22Rv1 (cell line): ENCODE results near the gene NCKAP1.

Source experiments
- H3K27ac ChIP-seq: fragments of 450-650 bp; 2 replicates; pipeline ENCODE4 v1.5.1; 2017
- CTCF ChIP-seq: fragments of 450-650 bp; IDR thresholded peaks from 2 replicates; pipeline ENCODE4 v1.5.1; 2017; ENCODE audit warnings: mild to moderate bottlenecking
- ZFX ChIP-seq: fragments of 450-650 bp; IDR thresholded peaks from 2 replicates; pipeline ENCODE4 v1.6.1; 2017; ENCODE audit warnings: antibody characterized with exemption, borderline replicate concordance

Gene NCKAP1

DNA sequence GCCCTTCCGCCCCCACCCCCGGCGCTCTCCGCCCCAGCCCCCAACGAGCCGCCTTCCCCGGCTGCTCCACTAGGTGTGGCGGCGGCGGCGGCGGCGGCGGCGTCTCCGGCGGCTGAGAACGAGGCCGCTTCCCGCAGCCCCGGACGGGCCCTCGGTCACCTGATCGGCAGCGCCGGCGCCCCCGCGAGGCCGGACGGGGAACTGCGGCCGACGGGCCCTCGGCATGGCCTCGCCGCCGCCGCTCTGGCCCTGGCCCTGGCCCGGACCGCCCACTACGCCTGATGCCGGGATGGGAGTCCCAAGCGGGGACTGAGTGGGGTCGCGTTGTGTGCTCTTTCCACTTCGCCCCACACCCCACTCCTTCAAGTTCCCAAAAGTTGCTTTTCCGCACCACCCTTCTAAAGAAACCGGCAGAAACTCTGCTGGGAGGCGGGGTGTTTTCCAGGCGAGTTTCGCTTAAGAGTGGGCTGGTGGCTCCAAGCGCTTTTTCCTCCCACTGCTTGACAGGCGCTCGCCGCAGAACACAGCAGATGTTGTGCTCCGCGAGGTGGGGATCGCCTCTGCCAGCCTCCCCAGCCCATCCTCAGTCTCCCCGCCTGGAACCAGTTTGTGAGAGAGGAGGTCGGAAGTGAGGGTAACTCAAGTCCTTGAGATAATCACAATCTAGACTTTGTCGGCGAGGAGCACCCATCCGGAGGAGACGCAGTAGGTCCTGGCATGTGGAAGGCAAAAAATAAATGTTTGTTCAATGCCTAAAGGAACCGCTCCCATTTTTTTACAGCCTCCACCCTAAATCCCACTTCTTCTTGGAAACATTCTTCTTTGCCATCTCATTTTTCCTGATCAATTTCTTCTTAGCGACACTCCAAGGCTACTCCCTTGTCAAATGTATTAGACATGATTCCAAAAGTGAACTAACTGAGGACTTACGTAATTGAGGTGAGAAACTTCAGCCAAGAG is at the start of gene NCKAP1:
NCKAP1 (minus strand) TSS at position 117 of the 960 bp plus-strand sequence. CDS start 358 bp downstream, outside the sequence.
- H3K27ac ChIP-seq, result peak within 1 kb of the TSS; percentile 89
- no peak for TF ChIP-seq ZFX
- TF ChIP-seq CTCF, result peak; percentile 95

- H3K27ac ChIP-seq, result no peak overlapping the region
- TF ChIP-seq CTCF, result no peak
- no peak for TF ChIP-seq ZFX
Measured at GRCh38 chr2:183081911-183082310, 43.7 kb upstream of the NCKAP1 start.

DNA sequence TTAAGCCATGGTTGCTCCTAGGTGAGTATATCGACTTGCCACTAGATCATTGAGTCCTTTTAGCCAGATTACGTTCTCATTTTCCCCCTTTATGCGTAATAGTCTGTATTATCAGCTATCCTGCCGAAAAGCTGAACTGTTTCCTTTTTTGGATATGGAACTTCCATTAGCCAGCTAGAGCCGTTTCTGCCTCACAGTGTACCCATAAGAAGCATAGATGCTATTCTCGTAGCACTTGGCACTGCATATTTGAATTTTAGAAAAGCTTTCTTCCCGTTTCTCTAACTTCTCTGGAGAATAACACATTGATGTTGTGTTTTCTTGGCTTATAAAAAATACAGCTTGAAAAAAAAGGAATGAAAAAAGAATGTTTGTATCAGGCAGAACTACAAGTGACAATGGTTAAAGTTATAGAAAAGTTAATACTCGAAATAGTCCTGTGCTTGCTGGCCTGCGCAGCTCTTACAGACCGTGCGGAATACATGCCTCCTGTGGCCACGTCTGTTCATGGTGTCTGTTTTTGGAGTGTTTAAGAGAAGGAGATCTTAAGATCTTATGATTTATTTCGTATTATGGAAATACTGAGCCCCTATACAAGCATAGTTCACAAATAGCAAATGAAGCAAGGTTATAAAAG is 41.0 kb upstream of the NCKAP1 start:
- H3K27ac ChIP-seq, result peak overlapping the region; percentile 94
- TF ChIP-seq CTCF (no peak), ZFX (no peak)

DNA sequence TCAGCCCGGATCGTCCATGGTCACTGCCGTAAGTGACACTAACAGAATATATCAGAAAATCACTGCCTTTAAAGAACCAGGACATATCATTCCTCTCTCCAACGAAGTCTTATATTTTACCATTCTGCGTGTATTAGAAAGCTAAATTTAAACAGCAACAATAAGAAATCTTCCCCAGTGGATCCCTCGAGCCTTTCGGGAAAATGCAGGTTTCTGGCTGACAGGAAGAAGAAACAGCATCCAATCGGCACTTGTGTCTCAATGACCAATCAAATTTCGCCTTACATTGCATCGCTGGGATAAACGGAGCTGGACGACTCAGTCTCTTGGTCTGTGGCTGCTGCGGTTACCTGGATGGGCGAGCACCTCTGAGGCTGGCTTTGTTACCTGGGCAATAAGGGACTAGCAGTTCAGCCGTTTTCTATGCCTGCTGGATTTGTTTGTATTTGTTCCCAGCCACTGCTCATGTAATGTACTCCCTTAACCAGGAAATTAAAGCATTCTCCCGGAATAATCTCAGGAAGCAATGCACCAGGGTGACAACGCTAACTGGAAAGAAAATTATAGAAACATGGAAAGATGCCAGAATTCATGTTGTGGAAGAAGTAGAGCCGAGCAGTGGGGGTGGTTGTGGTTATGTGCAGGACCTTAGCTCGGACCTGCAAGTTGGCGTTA is 40.3 kb upstream of the NCKAP1 start, which contains the start of gene DUSP19:
DUSP19 (plus strand) TSS at position 284 of the 675 bp plus-strand sequence; CDS start at position 471, 187 bp downstream.
- TF ChIP-seq ZFX (no peak), CTCF (no peak)
- peak within 1 kb of the TSS; percentile 94 for H3K27ac ChIP-seq

- H3K27ac ChIP-seq, result peak overlapping the region; percentile 94
Measured at GRCh38 chr2:183078163-183078463, 39.9 kb upstream of the NCKAP1 start.

GRCh38 chr2:183072177-183072576 is 33.9 kb upstream of the NCKAP1 start:
- TF ChIP-seq CTCF (no peak), ZFX (no peak)
- H3K27ac ChIP-seq, result no peak overlapping the region

More at GRCh38 chr2:183078163-183078463, 39.9 kb upstream of the NCKAP1 start:
- TF ChIP-seq CTCF, result no peak
- no peak for TF ChIP-seq ZFX
